ENCODE results near the gene HNMT. TPM values are rescaled to one million over a fixed set of nuclear protein-coding genes. Genes with fewer than 3 reads are reported as not detected.

The HNMT gene
- total RNA-seq, 2 donors from 2014 or later = 43.9 to 83.2 TPM

DNA sequence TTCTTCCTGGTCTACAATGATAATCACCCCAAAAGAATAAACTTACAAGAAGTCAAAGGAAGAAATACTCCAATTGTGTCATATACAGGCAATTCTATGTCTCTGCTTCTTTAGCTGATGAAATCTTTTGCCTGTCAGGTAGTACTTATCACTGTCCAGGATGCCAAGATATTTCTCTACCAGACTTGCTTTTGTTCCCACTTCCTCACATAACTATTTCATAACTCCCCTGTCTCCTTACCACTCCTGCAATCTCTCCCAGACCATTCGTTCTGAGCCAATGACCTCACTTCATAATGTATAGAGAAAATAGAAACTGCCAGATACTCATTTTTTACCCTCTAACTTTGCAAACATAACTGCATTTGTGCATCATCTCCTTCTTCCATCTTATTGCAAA lies 39.1 kb downstream of the HNMT start:
- Histone ChIP-seq H3K36me3 (no peaks in the 10 kb centered on the region), H3K9me3 (no peaks in the 10 kb centered on the region), H3K4me3 (no peak overlapping the region), H3K4me1 (replicated peaks) (no peaks in the 10 kb centered on the region), H3K27ac (no peak overlapping the region), H3K27me3 (replicated peaks; ENCODE audit: insufficient read depth) (no peaks in the 10 kb centered on the region)
- intact Hi-C loops (cut with DNase I) = no loop called here
- DNase-seq (ENCODE audit: low spot score) = no peak
- 66% methylated on average over 1 of the region's 1 CpG for WGBS
- no peak for TF ChIP-seq POLR2AphosphoS5 (IDR thresholded peaks at IDR 0.05)
- TF ChIP-seq POLR2A (IDR thresholded peaks at IDR 0.05) = no peak
- TF ChIP-seq, protein P1, sequence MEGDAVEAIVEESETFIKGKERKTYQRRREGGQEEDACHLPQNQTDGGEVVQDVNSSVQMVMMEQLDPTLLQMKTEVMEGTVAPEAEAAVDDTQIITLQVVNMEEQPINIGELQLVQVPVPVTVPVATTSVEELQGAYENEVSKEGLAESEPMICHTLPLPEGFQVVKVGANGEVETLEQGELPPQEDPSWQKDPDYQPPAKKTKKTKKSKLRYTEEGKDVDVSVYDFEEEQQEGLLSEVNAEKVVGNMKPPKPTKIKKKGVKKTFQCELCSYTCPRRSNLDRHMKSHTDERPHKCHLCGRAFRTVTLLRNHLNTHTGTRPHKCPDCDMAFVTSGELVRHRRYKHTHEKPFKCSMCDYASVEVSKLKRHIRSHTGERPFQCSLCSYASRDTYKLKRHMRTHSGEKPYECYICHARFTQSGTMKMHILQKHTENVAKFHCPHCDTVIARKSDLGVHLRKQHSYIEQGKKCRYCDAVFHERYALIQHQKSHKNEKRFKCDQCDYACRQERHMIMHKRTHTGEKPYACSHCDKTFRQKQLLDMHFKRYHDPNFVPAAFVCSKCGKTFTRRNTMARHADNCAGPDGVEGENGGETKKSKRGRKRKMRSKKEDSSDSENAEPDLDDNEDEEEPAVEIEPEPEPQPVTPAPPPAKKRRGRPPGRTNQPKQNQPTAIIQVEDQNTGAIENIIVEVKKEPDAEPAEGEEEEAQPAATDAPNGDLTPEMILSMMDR (IDR thresholded peaks at IDR 0.05) = no peak

- Histone ChIP-seq H3K36me3 (no peaks in the 10 kb centered on the region), H3K4me3 (no peak overlapping the region), H3K27me3 (replicated peaks; ENCODE audit: insufficient read depth) (no peaks in the 10 kb centered on the region), H3K9me3 (no peaks in the 10 kb centered on the region), H3K4me1 (replicated peaks) (no peaks in the 10 kb centered on the region), H3K27ac (no peak overlapping the region)
- no peak for DNase-seq (ENCODE audit: low spot score)
- WGBS = 94% methylated on average over 2 of the region's 2 CpGs
- intact Hi-C loops (cut with DNase I) = no loop called here
- no peak for TF ChIP-seq POLR2A (IDR thresholded peaks at IDR 0.05)
- no peak for TF ChIP-seq POLR2AphosphoS5 (IDR thresholded peaks at IDR 0.05)
- TF ChIP-seq, protein P1 (IDR thresholded peaks at IDR 0.05) = no peak
These were observed 43.2 kb downstream of the HNMT start for GRCh38 chr2:138007431-138007830.

- intact Hi-C loops (cut with DNase I) = no loop called here
- WGBS = 94% methylated on average over 1 of the region's 1 CpG
- Histone ChIP-seq H3K4me3 (no peak overlapping the region), H3K27me3 (replicated peaks; ENCODE audit: insufficient read depth) (no peaks in the 10 kb centered on the region), H3K36me3 (no peaks in the 10 kb centered on the region), H3K9me3 (no peaks in the 10 kb centered on the region), H3K4me1 (replicated peaks) (no peaks in the 10 kb centered on the region), H3K27ac (no peak overlapping the region)
- TF ChIP-seq, protein P1 (IDR thresholded peaks at IDR 0.05) = no peak
- no peak for TF ChIP-seq POLR2AphosphoS5 (IDR thresholded peaks at IDR 0.05)
- no peak for TF ChIP-seq POLR2A (IDR thresholded peaks at IDR 0.05)
- no peak for DNase-seq (ENCODE audit: low spot score)
These were observed 45.3 kb downstream of the HNMT start for GRCh38 chr2:138009622-138010021.

DNA sequence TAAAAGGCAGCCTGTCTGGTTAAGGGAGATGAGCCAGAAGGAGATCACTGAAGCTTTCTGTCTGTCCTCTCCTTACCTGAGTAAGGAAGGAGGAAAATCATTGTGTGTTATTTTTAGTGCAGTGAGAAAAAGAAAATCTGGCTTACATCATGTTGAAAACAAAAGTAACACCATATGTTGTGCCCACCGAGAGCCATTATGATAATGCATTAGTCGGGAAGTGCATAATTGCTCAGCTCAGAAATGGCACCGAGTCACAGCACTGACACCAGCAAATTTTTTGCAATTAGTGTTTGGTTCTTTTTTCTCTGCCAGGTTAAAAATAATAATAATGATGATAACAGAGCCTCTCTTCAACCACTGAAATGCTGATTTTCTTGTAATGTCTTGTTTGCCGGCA lies 46.6 kb downstream of the HNMT start:
- no peaks in the 10 kb centered on the region for H3K36me3 ChIP-seq
- TF ChIP-seq POLR2AphosphoS5 (IDR thresholded peaks at IDR 0.05) = no peak
- TF ChIP-seq, protein P1 (IDR thresholded peaks at IDR 0.05) = no peak
- WGBS = 82% methylated on average over 4 of the region's 4 CpGs

GRCh38 chr2:138012082-138012481 lies 47.8 kb downstream of the HNMT start:
- Histone ChIP-seq H3K36me3 (no peaks in the 10 kb centered on the region), H3K4me3 (no peak overlapping the region), H3K9me3 (no peaks in the 10 kb centered on the region), H3K4me1 (replicated peaks) (no peaks in the 10 kb centered on the region), H3K27me3 (replicated peaks; ENCODE audit: insufficient read depth) (no peaks in the 10 kb centered on the region), H3K27ac (no peak overlapping the region)
- no peak for TF ChIP-seq POLR2A (IDR thresholded peaks at IDR 0.05)
- TF ChIP-seq, protein P1 (IDR thresholded peaks at IDR 0.05) = no peak
- no peak for TF ChIP-seq POLR2AphosphoS5 (IDR thresholded peaks at IDR 0.05)
- 98% methylated on average over 3 of the region's 3 CpGs for WGBS
- intact Hi-C loops (cut with DNase I) = no loop called here
- no peak for DNase-seq (ENCODE audit: low spot score)

More for the DNA sequence above, 46.6 kb downstream of the HNMT start:
- no peak for DNase-seq (ENCODE audit: low spot score)
- Histone ChIP-seq H3K27me3 (replicated peaks; ENCODE audit: insufficient read depth) (no peaks in the 10 kb centered on the region), H3K9me3 (no peaks in the 10 kb centered on the region), H3K27ac (no peak overlapping the region), H3K4me3 (no peak overlapping the region), H3K4me1 (replicated peaks) (no peaks in the 10 kb centered on the region)
- intact Hi-C loops (cut with DNase I) = no loop called here

All from prostate gland (tissue), 2 donors.